ENCODE data around the gene TFAP2B.
A peak's percentile ranks its signal among the peaks of the same experiment; 100 is the strongest.

Gene TFAP2B

DNA sequence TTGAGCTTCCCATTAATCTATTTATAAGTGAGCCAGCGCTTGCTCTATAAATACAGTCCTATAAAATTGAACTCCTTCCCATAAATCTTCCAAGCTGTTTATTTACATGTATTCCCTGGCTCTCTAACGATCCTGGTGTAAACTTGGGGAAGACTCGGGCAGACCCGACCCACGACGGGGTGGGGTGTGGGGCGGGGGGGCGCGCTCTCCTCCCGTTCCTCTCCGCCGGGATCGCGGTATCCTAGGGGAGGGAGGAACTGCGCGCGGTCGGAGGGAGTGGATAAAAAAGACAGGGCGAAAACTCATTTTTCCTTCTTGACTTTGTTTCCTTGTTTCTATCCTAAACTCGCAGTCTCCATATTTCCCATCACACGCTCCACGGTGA, 31.1 kb downstream of the TFAP2B start:
- no peak for DNase-seq

DNA sequence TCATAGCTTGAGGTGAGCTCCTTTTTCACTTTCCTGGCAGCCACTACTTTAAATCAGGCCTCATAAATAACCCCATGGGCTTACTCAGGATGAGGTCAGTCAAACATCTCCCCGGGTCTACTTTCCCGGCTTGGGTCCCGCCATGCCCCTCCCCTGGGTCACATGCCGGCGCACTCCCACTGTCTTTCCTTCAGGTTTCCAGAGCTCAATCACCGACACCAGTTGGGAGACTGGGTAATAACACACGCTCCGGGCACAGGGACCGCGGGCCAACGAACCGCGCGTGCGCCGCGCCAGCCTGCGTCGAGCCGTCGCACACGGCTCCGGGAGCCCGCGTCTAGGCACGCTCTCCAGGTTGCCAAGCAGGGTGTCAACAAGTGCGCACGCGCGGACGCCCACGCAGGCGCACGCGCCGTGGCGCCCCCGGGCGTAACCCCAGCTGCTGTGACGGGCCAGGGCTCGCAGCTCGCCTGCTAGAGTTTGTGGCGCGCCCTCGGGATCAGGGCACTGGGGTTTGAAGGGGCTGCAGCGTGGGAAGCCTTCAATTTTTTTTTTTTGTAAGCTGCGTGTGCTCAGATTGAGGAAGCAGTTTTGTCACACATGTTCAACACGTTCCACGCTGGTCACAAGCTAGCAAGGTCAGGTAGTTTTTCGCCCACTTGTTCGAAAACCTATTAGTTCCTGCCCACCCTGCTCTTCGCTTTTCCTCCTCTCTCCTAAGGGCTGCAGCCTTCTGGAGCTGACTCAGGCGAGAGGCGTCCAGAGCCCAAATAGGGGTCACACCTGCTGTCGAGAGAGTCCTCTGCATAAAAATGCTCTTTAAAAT, 31.8 kb downstream of the TFAP2B start:
- peak; percentile 48 to 58 for DNase-seq

GRCh38 chr6:50851049-50851845, 32.6 kb downstream of the TFAP2B start:
- no peak for DNase-seq

DNA sequence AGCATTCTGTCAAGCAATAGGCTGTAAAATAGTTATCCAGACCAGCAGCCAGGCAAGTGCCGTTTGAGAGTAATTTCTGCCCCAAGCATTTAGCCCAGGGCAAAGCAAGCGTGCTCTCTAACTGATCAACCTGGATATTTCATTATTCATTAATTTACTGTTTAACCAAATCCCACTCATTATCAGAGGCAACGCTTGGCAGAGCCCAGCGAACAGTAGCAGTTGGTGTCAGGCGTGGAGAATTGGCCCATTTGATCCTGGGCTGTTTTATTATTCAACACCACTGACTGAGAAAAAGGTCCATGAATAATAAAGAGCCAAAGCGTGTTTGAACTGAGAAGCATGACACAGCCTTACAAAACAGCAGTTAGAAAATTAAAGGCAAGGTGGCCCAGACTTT, 35.3 kb downstream of the TFAP2B start:
- no peak for DNase-seq

DNA sequence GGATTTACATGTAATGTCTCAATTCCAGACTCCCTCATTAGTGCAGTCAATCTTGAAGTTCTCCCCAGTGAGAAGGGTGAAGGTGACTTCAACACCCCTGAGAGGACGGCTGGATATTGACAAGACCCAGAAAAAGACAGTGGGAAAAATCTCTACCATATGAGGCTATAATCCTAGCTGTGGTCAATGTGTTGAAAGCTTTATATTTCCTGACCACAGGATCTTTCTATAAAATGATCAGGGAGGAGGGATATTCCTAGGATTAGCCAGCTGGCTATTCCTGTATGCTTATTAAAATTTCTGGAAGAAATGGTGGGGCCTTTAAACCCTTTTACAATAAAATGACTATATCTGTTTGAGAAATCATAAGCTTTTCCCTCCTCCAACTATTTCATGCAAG, 43.0 kb downstream of the TFAP2B start:
- DNase-seq, result no peak

DNA sequence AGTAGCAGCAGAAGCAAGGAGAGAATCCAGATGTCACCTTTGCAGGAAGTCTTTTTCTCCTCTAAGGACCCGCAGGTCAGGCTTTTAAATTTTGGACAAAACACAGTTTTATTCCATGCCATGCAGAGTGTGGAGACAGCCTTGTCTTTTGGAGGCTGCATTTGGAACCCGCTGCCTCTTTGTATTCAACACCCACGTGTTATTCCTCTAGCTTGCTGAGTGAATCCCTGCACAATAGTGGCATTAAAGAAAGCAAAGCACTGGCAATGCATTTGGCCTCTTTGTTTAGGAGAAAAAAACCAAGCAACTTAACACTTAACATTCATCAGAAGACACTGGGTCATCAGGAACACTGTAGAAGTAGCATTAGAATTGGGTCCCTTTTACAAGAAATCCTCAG, 43.5 kb downstream of the TFAP2B start:
- no peak for DNase-seq

DNA sequence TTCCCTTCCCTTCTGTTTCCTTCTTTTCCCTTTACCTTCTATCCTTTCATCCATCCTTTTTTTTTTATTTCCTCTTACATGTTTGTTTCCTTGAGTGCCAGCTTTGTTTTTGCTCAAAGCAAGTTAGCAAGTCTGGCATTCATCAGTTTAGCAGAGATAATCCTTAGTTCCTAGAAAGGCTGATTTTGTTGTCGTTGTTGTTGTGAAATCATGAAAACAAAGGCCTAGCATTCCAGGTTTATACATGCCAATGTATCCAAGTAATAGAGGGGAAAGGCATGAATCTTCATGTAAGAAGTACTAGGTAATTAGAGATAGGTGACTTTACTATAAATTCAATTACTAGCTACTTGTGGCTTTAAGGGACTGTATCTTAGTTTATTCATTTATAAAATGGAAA, 45.9 kb downstream of the TFAP2B start:
- DNase-seq, result no peak

DNA sequence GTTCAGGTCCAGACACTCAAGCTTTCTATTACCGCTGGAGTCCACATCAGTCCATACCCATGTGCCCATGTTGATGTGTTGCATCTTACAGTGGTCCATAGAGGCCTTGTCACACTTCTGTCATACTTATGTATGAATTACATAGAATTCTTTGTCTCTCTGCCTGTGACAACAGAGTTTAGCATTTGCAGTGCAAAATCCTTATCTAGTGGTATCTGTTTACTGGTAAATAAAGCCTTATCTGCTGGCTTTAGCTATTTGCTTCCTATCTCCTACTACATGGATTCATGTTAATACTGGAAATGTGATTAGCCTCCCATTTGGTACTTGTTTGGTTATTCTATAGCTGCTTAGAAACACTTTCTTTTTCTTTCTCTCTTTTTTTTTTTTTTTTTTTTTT, 49.8 kb downstream of the TFAP2B start:
- DNase-seq, result no peak

DNA sequence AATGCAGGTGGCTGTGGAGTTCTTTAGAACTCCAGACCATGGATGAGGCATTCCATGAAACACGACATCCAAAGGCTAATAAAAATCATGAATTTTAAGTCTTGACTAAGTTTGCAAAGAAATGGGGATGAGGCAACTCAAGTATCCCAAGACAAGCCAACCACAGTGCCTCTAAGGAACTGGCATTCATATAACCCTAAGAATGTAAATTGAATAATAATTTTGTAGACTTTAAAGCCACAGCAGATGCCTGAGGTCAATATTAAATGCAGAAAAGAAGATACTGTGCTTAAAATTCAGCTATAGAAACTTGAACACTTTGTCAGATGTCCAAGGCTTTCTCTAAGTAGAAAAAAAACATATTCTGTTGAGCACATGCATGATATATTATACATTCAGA, 54.5 kb downstream of the TFAP2B start:
- DNase-seq, result no peak

DNA sequence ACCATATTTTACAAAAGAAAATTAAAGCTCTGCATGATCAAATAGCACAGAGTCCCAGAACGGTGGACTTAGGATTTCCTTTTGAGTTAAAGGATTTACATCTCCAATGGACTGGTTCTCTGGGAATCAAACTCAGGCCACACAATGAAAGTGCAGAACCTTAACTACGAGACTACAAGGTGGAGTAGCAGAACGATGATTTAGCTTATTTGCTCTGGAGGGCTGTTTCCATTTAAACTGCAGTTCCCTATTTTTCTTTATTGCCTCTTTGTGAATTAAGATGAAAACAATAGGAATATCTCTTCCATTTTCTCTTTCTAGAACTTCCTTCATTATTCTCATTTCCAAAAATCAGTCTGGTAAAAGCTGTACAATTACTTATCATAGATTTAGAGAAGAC, 65.7 kb downstream of the TFAP2B start:
- DNase-seq, result no peak

DNA sequence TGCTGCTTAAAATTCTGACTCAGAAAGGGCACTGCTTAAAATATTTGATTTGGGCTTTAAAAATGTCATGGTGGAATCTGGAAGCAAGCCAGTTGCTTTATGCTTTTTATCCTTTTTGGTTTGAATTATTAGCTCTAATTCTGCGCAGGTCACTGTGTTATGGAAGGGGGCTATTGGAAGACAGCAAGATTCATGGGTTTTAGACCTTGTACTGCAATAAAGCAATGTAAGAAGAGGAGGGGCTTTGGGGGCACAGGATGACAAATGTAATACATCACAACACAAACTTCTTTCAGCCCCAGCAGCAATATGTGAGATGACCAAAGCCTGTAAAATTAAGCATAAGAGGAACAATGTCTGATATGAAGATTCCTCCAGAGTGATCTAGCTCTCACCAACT, 68.4 kb downstream of the TFAP2B start:
- DNase-seq, result no peak

- DNase-seq, result no peak
These were observed 70.8 kb downstream of the TFAP2B start for GRCh38 chr6:50889497-50889896.

DNA sequence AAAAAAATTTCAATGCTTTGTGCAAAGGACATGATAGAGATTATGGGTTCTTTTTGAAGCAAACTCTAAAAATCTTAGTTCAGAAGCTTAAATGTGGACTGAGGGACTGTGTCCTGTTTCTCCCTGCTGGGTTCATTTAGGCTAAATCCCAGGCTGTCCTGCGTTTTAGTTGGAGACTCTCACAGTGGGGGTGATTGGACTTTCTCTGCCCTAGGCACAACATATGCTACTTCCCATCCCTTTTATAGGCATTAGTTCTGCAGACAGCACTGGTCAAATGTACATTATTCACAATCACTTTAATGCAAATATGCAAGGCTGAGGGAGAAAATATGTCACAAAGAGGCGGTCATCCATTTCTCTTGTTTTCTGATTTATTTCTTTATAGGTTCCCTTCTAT, 71.3 kb downstream of the TFAP2B start:
- DNase-seq, result no peak

DNA sequence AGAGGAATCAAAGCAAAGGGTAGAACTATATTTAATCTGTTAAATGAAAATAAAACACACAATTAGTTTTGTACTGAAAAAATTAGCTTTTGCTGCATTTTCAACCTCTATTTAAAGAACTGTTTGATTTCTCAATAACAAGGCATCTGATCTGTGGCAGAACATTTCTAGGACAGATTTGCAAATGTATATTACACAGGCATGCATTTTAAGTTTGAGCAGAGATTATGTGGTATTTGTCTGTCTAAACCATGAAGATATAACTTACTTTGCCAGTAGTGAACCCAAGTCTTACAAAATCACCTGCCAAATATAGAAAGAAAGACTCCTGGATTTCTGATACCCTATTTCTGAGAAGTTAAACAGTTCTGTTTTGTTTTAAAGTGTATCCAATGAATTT, 71.9 kb downstream of the TFAP2B start:
- no peak for DNase-seq

DNA sequence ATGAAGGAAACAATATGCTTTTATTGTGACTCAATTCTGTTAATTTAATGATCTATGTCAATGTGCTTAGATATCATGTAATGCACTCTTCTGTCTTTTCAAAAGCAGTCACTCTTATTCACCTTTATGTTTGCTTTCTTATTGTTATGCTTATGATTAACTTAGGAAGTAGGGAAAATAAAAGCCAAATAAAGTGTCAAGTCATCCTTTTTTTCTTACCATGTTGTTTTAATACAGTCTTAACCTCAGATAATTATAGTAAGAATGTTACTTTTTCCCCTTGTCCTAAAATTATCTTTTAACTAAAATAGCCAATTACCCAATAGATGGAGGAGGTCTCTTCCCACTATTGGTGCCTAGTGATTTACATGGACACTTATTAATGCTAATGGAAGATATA, 72.6 kb downstream of the TFAP2B start:
- DNase-seq, result no peak

Data from NCI-H1930 (cell line).